HG02973 (cell line): ENCODE measurements around the gene GPRC5D.

Source experiments
- ATAC-seq: cut with Tn5 transposase; IDR thresholded peaks from one replicate; pipeline ENCODE4 v1.9.1; 2021; ENCODE audit warnings: moderate library complexity; ENCODE audit not compliant: unreplicated experiment

Gene GPRC5D

DNA sequence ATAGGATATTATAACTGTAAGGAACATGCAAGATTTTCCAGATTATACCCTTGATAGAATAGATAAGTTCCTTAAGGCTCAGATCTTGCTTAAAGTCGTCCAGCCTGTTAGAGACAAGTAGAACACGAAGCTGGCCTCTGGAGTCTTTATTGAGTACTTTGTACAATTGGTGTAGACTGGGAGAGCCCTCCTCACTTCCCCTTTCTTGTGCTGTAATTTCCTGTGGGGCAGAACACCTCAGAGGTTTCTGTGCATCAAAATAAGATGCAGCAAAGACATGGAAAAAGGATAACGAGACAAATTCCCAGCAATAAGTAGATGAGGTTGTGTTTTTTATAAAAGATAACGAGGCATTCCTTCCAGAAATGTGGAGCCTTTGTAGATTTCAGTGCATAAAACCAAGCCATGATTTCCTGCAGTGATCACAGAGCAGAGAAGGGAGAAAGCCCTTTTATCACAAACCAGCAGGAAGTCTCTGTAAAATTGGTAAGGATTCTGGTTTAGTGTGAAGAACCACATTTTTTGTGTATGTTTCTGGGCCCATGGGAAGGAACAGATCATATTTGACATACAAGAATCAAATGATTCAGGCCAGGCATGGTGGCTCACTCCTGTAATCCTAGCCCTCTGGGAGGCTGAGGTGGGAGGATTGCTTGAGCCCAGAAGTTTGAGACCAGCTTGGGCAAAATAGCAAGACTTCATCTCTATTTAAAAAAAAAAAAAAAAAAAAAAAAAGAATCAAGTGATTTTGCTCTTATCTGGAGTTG, 42.6 kb downstream of the GPRC5D start:
- ATAC-seq: no peak

DNA sequence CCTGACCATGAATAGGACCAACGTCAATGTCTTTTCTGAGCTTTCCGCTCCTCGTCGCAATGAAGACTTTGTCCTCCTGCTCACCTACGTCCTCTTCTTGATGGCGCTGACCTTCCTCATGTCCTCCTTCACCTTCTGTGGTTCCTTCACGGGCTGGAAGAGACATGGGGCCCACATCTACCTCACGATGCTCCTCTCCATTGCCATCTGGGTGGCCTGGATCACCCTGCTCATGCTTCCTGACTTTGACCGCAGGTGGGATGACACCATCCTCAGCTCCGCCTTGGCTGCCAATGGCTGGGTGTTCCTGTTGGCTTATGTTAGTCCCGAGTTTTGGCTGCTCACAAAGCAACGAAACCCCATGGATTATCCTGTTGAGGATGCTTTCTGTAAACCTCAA, 43.3 kb downstream of the GPRC5D start:
- ATAC-seq: no peak

DNA sequence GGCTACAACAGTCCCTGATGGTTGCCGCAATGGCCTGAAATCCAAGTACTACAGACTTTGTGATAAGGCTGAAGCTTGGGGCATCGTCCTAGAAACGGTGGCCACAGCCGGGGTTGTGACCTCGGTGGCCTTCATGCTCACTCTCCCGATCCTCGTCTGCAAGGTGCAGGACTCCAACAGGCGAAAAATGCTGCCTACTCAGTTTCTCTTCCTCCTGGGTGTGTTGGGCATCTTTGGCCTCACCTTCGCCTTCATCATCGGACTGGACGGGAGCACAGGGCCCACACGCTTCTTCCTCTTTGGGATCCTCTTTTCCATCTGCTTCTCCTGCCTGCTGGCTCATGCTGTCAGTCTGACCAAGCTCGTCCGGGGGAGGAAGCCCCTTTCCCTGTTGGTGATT, 43.7 kb downstream of the GPRC5D start:
- ATAC-seq: no peak

DNA sequence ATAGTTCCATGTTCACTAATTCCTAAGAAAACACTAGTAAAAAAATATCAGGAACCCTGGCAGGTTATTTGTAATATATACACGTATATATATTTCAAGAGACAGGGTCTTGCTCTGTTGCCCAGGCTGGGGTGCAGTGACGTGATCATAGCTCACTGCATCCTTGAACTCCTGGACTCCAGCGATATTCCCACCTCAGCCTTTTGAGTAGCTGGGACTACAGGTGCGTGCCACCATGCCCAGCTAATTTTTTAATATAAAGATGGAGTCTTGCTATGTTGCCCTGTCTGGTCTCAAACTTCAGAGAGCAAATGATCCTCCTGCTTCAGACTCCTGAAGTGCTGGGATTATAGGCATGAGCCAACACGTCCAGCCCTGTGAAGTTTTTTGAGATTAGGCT, 44.4 kb downstream of the GPRC5D start:
- ATAC-seq: no peak

DNA sequence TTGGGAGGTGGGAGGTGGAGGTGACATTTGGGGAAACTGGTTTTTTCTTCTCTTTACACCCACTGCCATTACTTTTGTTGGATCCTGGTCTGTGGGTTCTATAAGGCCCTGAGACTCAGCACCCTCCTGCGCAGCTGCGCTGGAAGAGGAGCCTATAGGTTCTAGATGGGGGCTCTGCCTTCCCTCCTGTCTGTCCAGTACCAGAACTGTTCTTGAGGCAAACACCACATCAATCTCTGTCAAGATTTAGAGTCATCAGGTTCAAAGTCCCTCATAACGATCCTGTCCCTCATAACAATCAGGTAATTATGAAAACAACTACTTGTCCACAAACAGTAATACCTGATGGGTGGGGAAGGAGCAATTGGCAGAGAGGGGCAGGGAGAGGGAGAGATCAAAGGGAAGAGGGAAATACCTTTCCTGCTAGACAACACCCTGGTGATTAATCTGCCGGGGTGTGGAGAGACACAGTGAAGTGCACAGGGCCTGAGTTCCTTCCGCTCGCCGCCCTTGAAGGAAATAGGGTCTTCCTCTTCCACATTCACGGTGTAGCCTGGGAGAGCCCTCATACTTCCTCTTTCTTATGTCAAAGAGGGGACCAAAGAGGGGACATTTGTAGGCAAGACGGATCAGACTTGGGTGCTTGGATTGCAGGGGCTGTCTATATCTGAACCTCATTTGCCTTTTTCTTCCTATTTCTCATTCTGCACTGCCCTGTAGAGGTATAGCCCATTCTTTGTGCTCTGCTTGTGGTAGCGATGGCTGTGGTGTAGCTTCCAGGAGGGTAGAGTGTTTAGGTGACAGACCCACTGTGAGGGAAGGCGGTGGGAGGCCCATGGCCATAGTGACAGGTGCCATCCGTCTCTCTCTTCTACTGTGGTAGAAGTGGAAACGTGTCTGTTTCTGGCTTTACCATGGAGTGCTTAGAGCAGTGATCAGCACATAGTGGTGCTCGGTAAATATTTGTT, 48.0 kb downstream of the GPRC5D start:
- no peak for ATAC-seq

DNA sequence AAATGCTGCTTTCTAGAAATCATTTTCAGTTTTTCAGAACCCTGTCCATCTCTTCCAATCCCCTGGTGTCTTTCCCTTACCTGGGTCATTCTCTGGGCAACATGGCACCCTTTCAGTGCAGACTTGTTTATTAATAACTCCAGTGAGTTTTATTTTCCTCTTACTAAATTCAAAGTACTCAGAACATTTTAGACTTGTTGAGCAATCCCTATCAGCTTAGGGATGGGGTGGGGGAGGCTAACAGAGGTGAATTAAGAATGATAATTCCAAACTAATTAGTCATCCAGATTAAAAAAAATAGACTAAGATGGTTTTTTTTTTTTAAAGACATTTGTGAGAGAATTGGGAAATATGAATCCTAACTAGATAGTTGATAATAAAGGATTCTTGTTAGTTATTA, 49.9 kb downstream of the GPRC5D start:
- ATAC-seq: no peak

DNA sequence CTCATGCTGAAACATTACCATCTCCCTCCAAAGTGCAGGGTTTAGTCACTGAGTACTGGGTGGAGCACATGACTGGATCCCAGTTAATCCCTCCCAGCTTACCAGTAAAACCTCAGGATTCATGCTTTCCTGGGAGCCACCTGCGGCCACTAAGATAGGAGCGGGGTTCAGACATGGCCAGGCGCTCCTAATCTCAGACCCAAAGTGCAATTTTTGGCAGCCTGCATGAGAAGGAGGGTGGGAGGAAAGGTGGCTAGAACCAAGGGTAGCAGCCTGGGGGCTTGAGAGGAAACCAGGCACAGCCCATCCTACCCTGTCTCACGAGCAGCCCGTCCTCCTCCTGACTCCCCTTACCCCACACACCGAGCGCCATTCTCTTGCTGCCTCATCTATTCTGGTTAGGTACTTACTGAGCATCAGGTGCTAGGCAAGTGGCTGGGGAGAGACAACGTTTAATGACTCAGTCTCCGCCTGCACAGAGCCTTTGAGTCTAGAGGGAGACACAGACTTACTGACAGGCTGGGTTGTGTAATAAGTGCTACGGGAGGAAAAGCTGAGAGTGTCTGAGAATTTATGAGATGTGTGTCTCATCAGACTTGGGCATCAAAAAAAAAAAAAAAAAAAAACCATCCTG, 50.7 kb downstream of the GPRC5D start:
- no peak for ATAC-seq

DNA sequence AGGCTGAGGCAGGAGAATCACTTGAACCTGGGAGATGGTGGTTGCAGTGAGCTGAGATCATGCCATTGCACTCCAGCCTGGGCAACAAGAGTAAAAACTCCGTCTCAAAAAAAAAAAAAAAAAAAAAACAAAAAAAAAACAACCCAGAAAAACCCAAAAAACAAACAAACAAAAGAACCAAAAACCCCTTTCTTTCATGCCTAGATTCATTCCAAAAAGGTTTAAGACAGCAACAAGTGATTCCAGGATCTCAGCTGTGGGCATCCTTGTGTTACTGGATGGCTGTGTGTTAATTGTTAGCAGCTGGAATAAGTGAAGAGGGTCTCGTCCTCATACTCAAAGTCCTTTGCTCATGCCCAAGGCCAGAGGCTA, 51.2 kb downstream of the GPRC5D start:
- ATAC-seq: no peak

DNA sequence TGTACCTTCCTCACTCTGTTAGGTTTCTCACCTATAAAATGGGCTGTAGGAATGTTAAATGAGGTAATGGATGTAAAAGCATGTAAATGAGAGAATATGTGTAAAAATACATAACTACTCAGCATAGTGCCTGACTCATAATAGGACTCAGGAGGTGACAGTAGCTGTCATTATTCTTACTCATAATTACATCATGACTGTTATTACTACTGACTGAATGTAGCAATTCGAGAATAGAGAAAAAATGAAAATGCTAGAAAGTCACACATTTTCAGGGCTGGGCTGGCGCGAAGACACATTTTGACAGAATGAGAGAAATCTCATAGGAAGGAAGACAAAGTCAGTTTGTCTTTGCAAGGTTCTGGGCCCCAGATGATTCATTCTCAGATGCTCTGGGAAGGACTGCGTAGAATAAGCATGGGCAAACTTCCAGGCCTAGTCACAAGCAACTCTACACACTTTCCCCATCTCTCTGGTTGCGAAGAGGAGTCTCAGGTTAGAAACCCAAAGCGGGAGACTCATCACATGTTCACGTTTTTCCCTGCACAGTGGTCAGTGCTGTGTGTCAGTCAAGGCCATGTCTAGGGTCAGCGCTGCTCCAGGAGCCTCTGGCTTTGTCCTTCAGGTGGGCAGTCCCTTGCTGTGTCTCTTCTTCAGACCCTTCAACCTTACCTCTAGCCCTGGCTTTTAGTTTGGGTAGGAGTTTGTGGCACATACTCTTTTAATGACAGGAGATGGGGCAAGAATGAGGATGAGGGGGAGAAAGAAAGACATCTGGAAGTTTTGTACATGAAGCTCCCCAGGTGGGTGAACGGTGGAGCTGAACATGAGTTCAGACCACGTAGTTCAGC, 52.2 kb downstream of the GPRC5D start:
- peak; percentile 85 for ATAC-seq

DNA sequence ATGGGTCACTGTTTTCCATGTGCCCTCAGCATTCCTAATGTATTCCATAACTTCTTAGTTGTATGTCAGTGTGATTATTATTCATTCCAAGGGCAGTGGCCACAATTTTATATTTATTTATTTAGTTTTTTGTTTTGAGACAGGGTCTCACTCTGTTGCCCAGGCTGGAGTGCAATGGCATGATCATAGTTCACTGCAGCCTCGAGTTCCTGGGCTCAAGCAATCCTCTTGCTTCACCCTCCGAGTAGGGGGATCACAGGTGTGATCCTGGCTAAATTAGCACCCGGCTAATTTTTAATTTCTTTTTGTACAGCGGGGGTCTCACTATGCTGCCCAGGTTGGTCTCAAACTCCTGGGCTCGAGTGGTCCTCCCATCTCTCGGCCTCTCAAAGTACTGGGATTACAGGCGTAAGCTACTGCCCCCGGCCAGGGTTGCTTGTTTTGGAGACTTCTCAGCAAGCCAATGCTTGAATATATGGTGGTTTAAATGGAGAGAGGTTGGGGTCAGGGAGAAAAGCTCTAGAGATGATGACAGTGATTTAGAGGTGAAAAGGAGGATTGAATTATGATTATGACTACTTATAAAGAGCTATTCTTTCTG, 53.0 kb downstream of the GPRC5D start:
- no peak for ATAC-seq

DNA sequence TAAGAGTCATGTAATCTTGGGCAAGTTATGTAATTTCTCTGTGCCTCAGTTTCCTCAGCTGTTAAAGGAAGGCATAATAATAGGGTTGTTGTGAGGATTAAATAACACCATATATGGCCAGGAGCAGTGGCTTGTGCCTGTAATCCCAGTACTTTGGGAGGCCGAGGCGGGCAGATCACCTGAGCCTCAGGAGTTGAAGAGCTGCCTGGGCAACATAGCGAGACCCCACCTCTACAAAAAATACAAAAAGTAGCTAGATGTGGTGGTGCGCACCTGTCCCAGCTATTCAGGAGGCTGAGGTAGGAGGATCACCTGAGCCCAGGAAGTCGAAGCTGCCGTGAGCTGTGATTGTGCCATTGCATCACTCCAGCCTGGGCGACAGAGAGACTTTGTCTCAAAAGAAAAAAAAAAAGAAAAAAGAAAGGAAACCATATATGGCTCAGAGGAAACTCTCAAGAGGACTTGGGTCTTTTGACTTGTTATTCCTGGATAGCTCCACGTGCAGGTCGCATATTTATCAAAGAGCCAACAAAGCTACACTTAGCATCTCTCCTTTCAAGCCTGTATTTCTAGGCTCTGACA, 53.7 kb downstream of the GPRC5D start:
- no peak for ATAC-seq

DNA sequence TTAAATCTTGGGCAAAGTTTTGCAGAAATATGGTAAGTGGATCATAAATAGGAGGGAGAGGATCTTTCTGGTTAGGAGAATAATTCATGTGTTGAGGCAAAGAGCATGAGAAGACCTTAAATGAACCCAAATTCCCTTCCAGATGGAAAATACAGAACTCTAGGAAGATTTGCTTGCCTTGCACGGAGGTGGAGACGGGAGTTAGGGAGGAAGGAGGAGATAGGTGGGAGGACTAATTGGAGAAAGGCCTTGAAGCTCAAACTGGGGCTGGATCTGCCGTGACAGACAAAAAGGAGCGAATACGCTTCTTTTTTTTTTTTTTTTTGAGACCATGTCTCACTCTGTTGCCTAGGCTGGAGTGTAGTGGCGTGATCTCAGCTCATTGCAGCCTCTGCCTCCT, 54.7 kb downstream of the GPRC5D start:
- ATAC-seq: no peak

DNA sequence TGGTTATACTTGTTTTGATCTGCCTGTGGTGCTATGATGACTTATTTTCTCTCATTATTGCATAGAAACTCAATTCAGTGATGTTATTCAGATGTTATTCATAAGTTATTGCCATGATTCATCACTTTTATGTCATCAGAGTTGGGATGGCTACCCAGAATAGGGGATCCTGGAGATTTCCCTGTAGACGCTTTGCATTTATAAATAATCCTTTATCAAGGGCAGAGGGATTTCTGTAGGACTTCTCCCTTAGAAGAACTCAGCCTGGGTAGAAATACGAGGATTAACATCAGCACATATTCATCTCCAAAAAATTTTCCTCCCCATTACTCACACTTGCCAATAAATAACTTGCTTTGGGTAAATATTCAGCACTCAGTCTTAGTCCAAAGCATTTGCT, 55.7 kb downstream of the GPRC5D start:
- no peak for ATAC-seq

DNA sequence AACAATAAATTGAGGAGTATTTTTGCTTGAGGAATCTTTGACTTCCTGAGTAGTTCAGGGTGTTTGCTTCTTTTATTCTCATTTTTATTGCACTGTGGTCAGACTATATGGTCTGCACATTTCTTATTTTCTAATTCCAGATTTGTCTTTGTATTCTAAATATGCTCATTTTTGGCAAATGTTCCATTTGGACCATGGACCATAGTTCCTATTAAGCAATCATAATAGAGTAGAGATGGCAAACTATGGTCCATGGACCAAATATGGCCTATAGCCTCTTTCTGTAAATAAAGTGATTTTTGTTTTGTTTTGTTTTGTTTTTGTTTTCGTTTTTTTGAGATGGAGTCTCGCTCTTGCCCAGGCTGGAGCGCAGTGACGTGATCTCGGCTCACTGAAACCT, 58.5 kb downstream of the GPRC5D start:
- ATAC-seq: no peak

DNA sequence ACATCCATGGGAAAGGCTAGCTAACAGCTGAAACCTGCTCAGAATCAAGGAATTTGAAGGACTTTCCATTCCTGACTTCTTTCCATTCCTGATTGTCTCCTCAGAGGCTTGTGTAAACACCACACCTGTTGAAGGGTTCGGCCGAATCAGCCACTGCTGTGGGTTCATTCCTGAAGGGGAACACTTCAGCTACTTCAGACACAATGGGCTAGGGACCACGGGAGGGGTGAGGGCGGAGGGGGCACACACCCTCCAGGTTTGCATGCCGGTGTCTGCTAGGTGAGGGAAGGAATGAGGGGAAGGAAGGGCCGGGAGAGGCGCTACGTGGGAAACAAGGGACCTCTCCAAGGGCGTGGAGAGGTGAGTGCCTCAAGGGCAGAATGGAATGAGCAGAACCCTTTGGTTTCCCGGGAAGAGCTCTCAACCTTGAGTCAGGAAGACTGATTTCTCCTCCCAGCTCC, 59.3 kb downstream of the GPRC5D start:
- no peak for ATAC-seq

DNA sequence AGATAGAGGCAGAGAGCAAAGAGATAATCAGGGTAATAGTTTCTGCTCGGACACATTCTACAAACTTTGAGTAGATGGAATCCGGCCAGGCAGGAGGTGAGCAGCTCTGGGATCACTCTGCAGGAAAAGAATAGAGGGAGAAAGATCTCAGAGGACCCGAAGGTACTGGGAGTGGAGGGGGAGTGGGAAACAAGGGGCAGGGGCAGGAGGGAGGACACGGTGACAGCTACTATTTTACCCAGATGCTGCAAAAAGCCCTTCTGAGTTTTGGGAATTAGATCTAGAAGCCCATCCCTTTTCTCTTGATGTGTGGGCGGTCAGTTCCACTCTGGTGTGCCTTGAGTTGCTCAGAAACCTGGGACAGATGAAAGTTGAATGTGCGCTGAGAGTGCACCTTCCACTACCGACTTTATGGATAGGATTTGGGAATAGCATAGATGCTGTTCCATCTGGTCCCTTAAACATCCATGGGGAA, 60.1 kb downstream of the GPRC5D start:
- ATAC-seq: no peak

DNA sequence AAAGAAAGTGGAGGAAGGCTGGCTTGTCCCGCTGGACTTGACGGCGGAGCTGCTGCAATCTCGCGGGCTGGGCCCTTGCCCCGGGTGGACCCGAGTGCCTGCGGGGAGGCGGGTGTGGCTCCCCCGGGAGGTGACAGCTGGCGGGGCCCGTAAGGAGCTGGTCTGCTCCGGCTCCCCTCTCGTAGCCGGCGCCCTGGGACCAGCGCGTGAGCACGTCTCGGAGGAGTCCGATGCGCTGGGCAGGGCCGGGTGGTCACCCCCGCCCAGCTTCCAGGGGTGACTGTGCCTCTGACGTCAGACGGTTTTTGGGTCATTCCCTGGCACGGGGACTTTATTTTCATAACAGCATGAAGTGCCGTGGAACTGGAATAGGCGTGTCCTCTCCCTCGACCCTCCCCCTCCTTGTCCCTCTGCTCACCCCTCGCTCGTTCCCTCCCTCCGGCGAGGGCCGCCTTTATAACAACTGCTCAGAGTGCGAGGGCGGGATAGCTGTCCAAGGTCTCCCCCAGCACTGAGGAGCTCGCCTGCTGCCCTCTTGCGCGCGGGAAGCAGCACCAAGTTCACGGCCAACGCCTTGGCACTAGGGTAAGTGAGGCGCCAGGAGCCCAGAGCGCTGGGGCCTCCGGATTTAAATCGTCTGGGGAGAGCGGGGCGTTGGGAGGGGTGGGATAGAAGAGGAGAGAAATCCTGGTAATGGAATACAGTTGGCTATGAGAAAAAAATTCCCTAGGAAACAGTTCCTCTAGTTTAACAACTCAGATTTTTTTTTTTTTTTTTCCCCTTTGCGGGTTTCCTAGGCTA, 60.7 kb downstream of the GPRC5D start, which contains the start of gene GPRC5A:
Gene GPRC5A, plus strand, starts transcription at position 483 of the 801 bp plus-strand sequence. CDS start 16,688 bp downstream, outside the sequence.
- no peak for ATAC-seq
